CD14-positive monocyte (primary cell): ENCODE data around the gene GRID2. TPM values are rescaled to one million over a fixed set of nuclear protein-coding genes. Genes with fewer than 3 reads are reported as not detected.

ENCODE experiments used
- DNase-seq, 3 donors: peaks; one replicate each; pipeline ENCODE4 v3.0.0-alpha.2; 2011 to 2022
- H2AFZ ChIP-seq: 2 replicates; pipeline ENCODE4 v1.6.0; 2012; ENCODE audit warnings: mild to moderate bottlenecking, low read depth, low read length, inconsistent platforms; ENCODE audit not compliant: insufficient read depth, poor library complexity, severe bottlenecking
- H3K27ac ChIP-seq, 2 donors: 1 replicate in 1 of 2; 2 replicates in 1 of 2; pipeline ENCODE4 v1.5.1; 2012 to 2013; ENCODE audit warnings: low read length in 2 of 2, control low read depth in 1 of 2, inconsistent platforms in 1 of 2, low read depth in 1 of 2, mild to moderate bottlenecking in 1 of 2
- H3K27me3 ChIP-seq, 2 donors: one replicate each; pipeline versions ENCODE4 v1.6.0 to v1.6.1; 2011 to 2013; ENCODE audit warnings: low read length in 2 of 2; ENCODE audit not compliant: control insufficient read depth in 2 of 2, insufficient read depth in 2 of 2
- H3K36me3 ChIP-seq, 2 donors: replicated peaks in 1 of 2; 1 replicate in 1 of 2; 2 replicates in 1 of 2; pipeline versions ENCODE4 v1.5.1 to v1.6.1; 2012 to 2013; ENCODE audit warnings: low read length in 2 of 2, control low read depth in 1 of 2, inconsistent platforms in 1 of 2, mild to moderate bottlenecking in 1 of 2; ENCODE audit not compliant: insufficient read depth in 2 of 2, control insufficient read depth in 1 of 2
- H3K4me1 ChIP-seq, 2 donors: 1 replicate in 1 of 2; 2 replicates in 1 of 2; pipeline versions ENCODE4 v1.5.1 to v1.6.1; 2012 to 2013; ENCODE audit warnings: low read length in 2 of 2, control low read depth in 1 of 2, inconsistent platforms in 1 of 2, mild to moderate bottlenecking in 1 of 2, moderate library complexity in 1 of 2; ENCODE audit not compliant: insufficient read depth in 2 of 2, control insufficient read depth in 1 of 2
- H3K4me2 ChIP-seq: replicated peaks from 2 replicates; pipeline ENCODE3; 2012; ENCODE audit warnings: low read length, moderate library complexity, mild to moderate bottlenecking; ENCODE audit not compliant: poor library complexity, severe bottlenecking; ENCODE audit errors: extremely low read depth
- H3K4me3 ChIP-seq, 3 experiments: fragments of 200-600 bp in 1 of 3; sonication (generic) in 1 of 3; replicated peaks in 1 of 3; 1 replicate in 2 of 3; 2 replicates in 1 of 3; pipeline ENCODE4 v1.5.1; 2011 to 2013; ENCODE audit warnings: low read length in 3 of 3, mild to moderate bottlenecking in 3 of 3, control low read depth in 2 of 3, low read depth in 2 of 3, inconsistent platforms in 1 of 3, moderate library complexity in 1 of 3
- H3K79me2 ChIP-seq: 2 replicates; pipeline ENCODE4 v1.6.0; 2012; ENCODE audit warnings: mild to moderate bottlenecking, control low read depth, inconsistent platforms, low read length, moderate library complexity; ENCODE audit not compliant: insufficient read depth
- H3K9ac ChIP-seq: 2 replicates; pipeline ENCODE4 v1.6.0; 2017; ENCODE audit warnings: low read length, mild to moderate bottlenecking; ENCODE audit not compliant: insufficient read depth, poor library complexity, severe bottlenecking
- H3K9me3 ChIP-seq, 2 donors: replicated peaks in 1 of 2; 1 replicate in 1 of 2; 2 replicates in 1 of 2; pipeline versions ENCODE4 v1.5.1 to v1.6.1; 2012 to 2013; ENCODE audit warnings: low read length in 2 of 2, control low read depth in 1 of 2; ENCODE audit not compliant: control insufficient read depth in 1 of 2, insufficient read depth in 1 of 2
- H4K20me1 ChIP-seq: 2 replicates; pipeline ENCODE4 v1.6.0; 2012; ENCODE audit warnings: mild to moderate bottlenecking, low read length, control low read depth, moderate library complexity; ENCODE audit not compliant: insufficient read depth
- H3K27ac Mint-ChIP-seq, 7 donors: one replicate each; pipeline ENCODE4 v1.8.0; 2020; ENCODE audit warnings: mild to moderate bottlenecking in 7 of 7, mixed read lengths in 7 of 7, moderate library complexity in 6 of 7, inconsistent platforms in 2 of 7
- H3K27me3 Mint-ChIP-seq, 3 donors: one replicate each; pipeline ENCODE4 v1.8.0; 2021 to 2022; ENCODE audit warnings: low read depth in 3 of 3, mild to moderate bottlenecking in 3 of 3, mixed read lengths in 3 of 3, moderate library complexity in 3 of 3, inconsistent platforms in 1 of 3
- H3K36me3 Mint-ChIP-seq, 2 donors: one replicate each; pipeline ENCODE4 v1.8.0; 2020; ENCODE audit warnings: mixed read lengths in 2 of 2, inconsistent platforms in 1 of 2, mild to moderate bottlenecking in 1 of 2
- H3K4me1 Mint-ChIP-seq: one replicate; pipeline ENCODE4 v1.8.0; 2020; ENCODE audit warnings: mild to moderate bottlenecking, mixed read lengths
- H3K4me3 Mint-ChIP-seq, 2 donors: one replicate each; pipeline ENCODE4 v1.8.0; 2020; ENCODE audit warnings: mild to moderate bottlenecking in 2 of 2, mixed read lengths in 2 of 2, moderate library complexity in 1 of 2
- H3K9me3 Mint-ChIP-seq, 7 donors: one replicate each; pipeline ENCODE4 v1.8.0; 2020 to 2022; ENCODE audit warnings: mixed read lengths in 7 of 7, mild to moderate bottlenecking in 6 of 7, moderate library complexity in 6 of 7, inconsistent platforms in 2 of 7
- WGBS: methylation state at CpG from one replicate; pipeline ENCODE4 v1.1.5; 2013; ENCODE audit warnings: missing lambda C conversion rate; ENCODE audit not compliant: insufficient coverage; 5-methylcytosine and 5-hydroxymethylcytosine counted together
- intact Hi-C, 2 donors: fragments of 100-400 bp; cut with micrococcal nuclease; formaldehyde crosslinking; loops; one replicate each; pipeline versions ENCODE4 v1.15.0 to v1.15.1; 2023
- polyA plus RNA-seq, 3 donors: library from polyadenylated mRNA; depleted of rRNA in 1 of 3; unstranded in 2 of 3; stranded (reverse) in 1 of 3; fragments of 300-500 nt in 2 of 3; fragments of >200 nt in 1 of 3; fragmentation: Illumina TruSeq in 2 of 3; gene quantifications; 1 replicate in 2 of 3; 2 replicates in 1 of 3; pipeline ENCODE4 v1.2.3, GENCODE V29; 2012 to 2021
- TF ChIP-seq, protein P1 (sequence below): fragments of 200-600 bp; IDR thresholded peaks from one replicate; pipeline ENCODE4 v1.8.0; 2022; ENCODE audit warnings: antibody characterized with exemption, mild to moderate bottlenecking

GRID2 gene
- polyA plus RNA-seq, 3 donors = not detected

DNA sequence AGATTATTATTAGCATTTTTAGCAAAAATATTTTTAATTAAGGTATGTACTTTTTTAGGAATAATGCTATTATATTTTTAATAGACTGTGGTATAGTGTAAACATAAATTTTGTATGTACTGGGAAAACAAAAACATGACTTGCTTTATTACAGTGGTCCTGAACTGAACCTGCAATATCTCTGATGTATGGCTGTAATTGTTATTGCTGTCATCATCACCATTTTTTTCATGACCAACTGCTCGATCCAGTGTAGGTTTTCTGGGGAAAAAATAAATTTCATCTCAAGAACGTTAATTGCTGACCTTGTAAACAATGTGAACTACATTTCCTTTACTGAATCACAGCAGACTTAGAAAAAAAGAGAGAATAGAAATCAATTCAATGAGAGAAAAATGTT is 1441.2 kb downstream of the GRID2 start:
- H3K4me1 ChIP-seq = no peaks in the 10 kb centered on the region
- intact Hi-C loops = no loop called here
- peaks cover 0 to 2% (median 0%) of the 10 kb centered on the region in 7 donors for H3K9me3 Mint-ChIP-seq
- no CpG with 5 or more reads among the region's 2 CpGs for WGBS
- H3K4me3 ChIP-seq = no peak overlapping the region
- no peaks in the 10 kb centered on the region for H3K79me2 ChIP-seq
- no peak for DNase-seq
- no peaks in the 10 kb centered on the region for H3K36me3 Mint-ChIP-seq
- peaks cover 0 to 7% (median 0%) of the 10 kb centered on the region in 3 donors for H3K27me3 Mint-ChIP-seq
- no peaks in the 10 kb centered on the region for H3K27me3 ChIP-seq
- no peak overlapping the region for H3K4me3 Mint-ChIP-seq
- H2AFZ ChIP-seq = no peak overlapping the region
- H3K9me3 ChIP-seq = no peaks in the 10 kb centered on the region
- no peaks in the 10 kb centered on the region for H3K4me1 Mint-ChIP-seq
- no peak overlapping the region for H3K27ac ChIP-seq
- no peaks in the 10 kb centered on the region for H4K20me1 ChIP-seq
- TF ChIP-seq, protein P1, sequence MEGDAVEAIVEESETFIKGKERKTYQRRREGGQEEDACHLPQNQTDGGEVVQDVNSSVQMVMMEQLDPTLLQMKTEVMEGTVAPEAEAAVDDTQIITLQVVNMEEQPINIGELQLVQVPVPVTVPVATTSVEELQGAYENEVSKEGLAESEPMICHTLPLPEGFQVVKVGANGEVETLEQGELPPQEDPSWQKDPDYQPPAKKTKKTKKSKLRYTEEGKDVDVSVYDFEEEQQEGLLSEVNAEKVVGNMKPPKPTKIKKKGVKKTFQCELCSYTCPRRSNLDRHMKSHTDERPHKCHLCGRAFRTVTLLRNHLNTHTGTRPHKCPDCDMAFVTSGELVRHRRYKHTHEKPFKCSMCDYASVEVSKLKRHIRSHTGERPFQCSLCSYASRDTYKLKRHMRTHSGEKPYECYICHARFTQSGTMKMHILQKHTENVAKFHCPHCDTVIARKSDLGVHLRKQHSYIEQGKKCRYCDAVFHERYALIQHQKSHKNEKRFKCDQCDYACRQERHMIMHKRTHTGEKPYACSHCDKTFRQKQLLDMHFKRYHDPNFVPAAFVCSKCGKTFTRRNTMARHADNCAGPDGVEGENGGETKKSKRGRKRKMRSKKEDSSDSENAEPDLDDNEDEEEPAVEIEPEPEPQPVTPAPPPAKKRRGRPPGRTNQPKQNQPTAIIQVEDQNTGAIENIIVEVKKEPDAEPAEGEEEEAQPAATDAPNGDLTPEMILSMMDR = no peak
- no peak overlapping the region for H3K9ac ChIP-seq
- no peak overlapping the region for H3K27ac Mint-ChIP-seq
- H3K36me3 ChIP-seq = no peaks in the 10 kb centered on the region
- no peak overlapping the region for H3K4me2 ChIP-seq

GRCh38 chr4:93746031-93746430 is 1442.3 kb downstream of the GRID2 start:
- no peak overlapping the region for H3K4me3 ChIP-seq
- no peaks in the 10 kb centered on the region for H3K36me3 ChIP-seq
- no peak overlapping the region for H3K4me2 ChIP-seq
- H4K20me1 ChIP-seq = no peaks in the 10 kb centered on the region
- no peak for DNase-seq
- no peak overlapping the region for H3K27ac Mint-ChIP-seq
- no peak overlapping the region for H3K9ac ChIP-seq
- H3K4me1 Mint-ChIP-seq = no peaks in the 10 kb centered on the region
- H3K27me3 Mint-ChIP-seq = peaks cover 0 to 7% (median 0%) of the 10 kb centered on the region in 3 donors
- H2AFZ ChIP-seq = no peak overlapping the region
- H3K27ac ChIP-seq = no peak overlapping the region
- no peaks in the 10 kb centered on the region for H3K9me3 ChIP-seq
- H3K4me1 ChIP-seq = no peaks in the 10 kb centered on the region
- no peaks in the 10 kb centered on the region for H3K79me2 ChIP-seq
- intact Hi-C loops = no loop called here
- TF ChIP-seq, protein P1 = no peak
- H3K36me3 Mint-ChIP-seq = no peaks in the 10 kb centered on the region
- H3K27me3 ChIP-seq = no peaks in the 10 kb centered on the region
- no peak overlapping the region for H3K4me3 Mint-ChIP-seq
- H3K9me3 Mint-ChIP-seq = peaks cover 0 to 2% (median 0%) of the 10 kb centered on the region in 7 donors
